ENCODE measurements around the gene AKT1S1.
A peak's percentile ranks its signal among the peaks of the same experiment; 100 is the strongest.
"Not testable (repeated sequence)": the region's sequence is repeated elsewhere in the genome, so short reads cannot be mapped to it uniquely, and the experiment has no call there.

AKT1S1 gene

DNA sequence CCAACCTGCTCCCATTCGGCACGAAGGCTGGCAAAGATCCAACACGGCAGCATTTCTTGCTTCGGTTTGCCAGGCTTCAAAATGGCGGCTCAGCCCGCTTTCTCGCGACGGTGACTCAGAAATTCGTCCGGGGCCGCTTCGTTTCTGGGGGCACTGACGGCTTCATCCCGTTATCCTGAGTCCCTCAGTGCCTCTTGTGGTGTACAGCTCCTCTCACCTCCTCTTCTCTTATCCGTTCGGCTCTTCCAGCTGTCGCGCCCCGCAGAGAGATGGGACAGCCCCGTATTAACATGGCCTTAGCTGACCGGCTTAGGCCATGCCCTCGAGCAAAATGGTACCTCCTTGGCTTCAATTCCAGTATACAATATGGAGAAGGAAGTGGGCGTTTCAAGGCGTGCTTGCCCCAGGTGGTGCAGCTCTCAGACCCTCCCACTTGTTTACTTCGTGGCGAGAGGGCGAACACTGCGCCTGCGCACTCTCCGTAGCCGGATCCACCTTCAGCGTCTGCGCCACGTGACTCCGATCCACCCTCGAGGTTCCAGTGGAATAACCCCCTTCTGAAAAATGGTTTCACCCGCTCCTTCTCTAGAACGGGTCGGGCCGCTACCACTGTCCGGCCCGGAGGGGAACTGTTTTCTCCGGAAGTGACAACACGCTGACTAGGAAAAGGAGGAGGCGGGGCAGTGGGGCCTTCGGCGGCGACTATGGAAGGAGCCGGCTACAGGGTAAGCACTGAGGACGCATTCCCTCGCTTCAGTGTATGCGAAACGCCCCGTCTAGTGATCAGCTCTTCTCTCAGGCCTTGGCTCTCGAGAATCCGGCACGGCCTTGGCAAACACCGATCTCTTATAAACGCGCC is at the start of gene AKT1S1, which contains the start of gene TBC1D17:
TSS of gene AKT1S1 (minus strand) at position 336 of the 859 bp plus-strand sequence. CDS start 4,060 bp downstream, outside the sequence.
TSS of gene TBC1D17 (plus strand) at position 683 of the 859 bp plus-strand sequence. CDS start at position 705, 22 bp downstream.
- DNase-seq = peak; percentile 97 to 100 (median 99)

DNA sequence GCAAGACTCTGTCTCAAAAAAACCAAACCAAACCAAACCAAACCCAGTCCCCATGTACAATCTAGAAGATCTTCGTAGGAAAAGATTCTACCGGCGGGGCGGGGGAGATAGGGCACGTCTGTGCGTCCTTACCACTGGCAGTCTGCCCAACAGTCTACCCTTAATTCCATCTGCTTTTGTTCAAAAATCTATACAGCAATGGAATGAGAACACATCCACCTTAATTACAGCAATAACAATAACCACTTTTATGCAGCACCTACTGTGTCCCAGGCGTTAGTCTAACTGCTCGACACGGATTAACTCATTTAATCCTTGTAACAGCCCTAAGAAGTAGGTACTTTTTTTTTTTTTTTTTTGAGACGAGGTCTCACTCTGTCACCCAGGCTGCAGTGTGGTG is 49.4 kb upstream of the AKT1S1 start:
- no peak for DNase-seq

DNA sequence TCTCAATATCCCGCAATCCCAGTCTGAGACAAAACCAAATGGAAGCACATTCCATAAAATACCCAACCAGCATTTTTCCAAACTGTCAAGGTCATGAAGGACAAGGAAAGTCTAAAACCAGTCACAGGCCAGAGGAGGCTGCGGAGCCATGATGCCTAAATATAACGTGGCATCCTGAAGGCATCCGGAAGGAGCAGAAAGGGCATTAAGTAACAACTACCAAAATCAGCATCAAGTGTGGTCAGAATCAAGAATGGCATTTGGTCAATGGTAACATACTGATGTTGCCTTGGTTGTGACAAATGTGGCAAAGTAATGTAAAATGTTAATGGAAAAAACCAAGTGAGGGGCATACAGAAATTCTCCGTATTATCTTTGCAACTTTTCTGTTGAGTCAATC is 48.3 kb upstream of the AKT1S1 start:
- DNase-seq = no peak

DNA sequence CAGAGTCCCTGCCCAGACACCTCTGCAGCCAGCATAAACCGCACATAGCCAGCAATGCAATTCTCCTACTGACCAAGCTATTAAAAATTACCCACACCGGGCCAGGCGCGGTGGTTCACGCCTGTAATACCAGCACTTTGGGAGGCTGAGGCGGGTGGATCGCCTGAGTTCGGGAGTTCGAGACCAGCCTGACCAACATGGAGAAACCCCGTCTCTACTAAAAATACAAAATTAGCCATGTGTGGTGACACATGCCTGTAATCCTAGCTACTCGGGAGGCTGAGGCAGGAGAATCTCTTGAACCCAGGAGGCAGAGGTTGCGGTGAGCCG is 47.7 kb upstream of the AKT1S1 start:
- DNase-seq = not testable (repeated sequence)

DNA sequence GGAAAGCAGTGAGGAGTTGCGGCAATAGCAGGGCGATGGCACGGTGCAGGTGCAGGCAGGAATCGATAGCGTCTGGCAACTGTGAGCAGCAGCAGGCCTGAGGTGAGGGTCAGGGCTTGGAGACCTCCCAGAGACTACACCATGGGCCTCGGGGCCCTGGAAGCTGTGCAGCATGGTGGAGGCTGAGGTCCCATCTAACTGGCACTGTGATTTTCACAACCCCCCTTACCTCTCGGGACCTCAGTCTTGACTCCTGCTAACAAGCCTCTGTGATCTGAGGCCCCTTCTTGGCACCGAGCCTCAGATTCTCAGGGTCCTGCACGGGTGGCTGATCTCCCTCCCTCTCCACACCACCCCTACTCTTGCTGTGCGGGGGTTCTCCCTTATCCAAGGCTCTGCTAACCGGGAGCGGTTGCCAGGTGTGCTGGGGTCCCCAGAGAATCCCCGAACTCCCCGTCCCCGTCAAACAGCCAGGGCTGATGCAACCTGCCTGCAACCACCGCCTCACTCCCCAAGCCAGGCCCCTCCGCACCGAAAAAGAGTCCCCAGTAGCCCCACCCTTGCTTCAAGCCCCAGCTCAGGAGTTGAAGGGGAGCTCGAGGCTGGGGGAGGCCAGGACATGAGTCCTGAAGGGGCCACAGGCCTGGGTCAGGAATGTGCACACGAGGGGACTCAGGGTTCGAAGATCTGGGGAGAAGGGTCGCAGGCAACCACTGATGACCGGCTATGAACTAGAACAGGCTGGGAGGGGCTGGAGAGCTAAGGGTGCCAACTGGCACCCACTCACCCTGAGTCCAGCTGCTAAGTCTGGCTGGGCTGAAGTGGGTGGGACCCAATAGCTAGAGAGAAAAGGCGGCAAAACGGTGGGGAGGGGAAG is 47.1 kb upstream of the AKT1S1 start:
- DNase-seq = no peak

DNA sequence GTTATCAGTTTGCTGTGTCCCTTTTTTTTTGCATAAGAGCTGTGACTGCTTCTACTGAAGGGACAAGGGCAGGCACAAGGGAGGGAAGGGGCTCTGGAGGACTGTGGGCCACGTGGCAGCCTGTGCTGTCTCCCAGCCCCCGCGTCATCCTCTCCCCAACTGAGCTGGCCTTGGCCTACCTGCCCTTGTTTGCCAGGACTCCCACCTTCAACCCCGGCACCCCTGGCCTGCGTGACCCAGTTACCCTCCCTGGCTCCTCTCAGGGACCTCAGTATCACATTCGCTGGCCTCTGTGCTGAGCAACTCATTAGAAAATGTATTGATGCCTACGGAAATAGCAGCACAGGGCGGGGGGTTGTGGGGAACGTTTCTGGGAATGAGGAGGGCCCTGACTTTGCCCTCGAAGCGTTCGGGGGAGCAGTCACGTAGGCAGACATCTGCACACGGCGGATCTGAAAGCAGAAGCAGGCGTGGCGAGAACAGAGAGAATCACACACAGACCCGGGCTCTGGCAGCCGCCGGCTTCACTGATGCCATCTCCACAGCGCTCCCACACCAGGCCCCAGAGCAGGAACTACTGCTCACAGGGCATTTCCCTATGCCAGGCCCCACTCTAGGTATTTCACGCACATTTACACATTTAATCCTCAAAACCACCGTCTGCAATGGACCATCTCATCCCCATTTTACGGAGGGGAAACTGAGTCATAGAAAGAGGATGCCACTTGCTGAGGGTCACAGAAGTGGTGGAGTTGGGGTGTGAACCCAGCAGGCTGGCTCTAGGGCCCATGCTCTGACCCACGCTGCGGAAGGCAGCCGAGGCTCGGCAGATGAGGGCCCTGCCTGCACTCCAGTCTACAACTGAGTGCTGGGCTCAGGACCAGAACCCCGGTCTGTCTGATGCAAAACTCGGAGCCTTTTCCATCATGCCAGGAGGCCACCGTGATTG is 46.2 kb upstream of the AKT1S1 start:
- peak in 1 of 58 donors; percentile 23 for DNase-seq

DNA sequence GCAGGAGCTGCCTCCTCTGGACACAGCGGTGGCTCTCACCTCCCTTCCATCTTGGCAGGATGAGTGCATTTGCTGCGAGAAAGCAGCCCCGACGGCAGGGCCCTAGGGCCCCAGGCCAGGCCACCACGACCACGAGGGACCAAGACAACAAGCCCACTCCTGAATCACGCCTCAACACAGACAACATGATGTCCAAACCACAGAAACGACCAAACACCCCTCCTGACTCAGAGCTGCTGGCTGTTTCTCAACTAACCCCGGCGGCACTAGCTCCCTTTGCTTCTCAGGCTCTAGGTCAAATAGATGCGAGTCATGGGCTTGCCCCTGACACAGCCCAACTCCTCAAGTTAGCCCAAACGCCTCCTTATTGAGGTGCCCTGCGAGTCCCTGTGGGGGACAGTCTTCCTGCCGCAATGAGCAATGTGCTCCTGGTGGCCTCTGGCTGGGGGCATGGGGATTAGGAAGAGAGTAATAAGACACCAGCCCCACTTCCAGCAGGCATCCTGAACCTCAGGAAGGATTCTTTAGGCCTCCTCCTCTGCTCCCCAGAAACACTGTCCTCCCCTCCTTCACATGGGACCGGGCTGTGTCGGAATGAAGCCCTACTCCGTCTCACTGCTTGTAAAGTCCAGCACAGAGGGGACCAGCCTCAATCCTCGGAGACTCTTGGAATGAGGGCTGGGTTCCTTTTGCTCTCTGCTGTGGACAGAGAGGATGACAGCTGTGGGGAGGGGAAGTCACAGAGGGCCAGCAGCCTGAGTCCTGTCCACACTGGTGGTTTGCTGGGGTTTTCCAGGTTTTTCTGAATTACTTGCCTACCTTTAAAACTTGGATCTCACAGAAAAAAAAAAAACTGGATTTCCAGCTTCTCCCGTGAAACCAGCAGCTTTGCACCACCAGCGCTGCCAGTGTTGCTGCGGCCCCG is 45.0 kb upstream of the AKT1S1 start:
- no peak for DNase-seq

DNA sequence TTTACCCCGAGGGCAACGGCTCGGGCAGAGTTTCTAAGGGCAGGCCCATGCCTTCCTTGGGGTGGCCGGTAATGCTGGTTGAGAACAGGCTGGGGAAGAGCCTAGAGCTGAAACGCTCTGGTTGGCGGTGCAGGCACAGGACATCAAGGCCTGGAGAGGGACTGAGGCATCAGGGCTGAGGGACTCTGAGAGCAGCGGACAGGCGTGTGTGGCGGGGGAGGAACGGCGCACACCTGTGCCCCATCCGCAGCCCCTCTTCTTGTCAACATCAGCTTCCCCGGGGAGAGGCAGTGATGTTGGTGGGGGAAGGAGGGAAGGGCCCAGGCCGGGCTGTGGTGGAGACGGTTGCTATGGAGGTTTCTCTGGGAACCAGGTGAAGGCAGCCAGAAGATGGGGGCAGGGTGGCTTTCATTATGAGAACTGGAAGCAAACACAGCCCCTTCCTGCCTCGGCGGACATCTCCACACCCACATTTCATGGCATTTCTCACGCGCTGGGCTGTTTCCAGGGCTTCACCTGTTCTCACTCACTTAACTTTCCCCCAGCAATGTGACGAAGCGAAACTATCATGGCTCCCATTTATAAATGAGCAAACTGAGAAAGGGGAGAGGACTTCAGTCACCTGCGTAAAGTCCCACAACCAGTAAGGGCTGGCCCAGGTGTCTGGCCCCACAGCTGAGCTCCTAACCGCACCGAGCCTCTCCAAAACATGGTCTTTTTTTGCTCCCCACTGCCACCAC is 43.6 kb upstream of the AKT1S1 start:
- no peak for DNase-seq

DNA sequence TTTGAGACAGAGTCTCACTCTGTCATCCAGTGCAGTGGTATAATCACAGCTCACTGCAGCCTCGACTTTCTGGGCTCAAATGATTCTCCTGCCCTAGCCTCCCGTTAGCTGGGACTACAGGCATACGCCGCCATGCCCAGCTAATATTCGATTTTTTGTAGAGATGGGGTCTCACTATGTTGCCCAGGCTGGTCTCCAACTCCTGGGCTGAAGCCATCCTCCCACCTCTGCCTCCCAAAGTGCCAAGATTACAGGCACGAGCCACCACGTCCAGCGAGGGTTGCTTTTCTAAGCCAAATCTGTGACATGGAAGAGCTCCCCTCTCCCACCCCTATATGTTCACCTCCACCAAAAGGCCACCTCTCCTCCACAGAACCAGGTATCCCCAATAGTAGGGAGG is 40.9 kb upstream of the AKT1S1 start:
- no peak for DNase-seq

DNA sequence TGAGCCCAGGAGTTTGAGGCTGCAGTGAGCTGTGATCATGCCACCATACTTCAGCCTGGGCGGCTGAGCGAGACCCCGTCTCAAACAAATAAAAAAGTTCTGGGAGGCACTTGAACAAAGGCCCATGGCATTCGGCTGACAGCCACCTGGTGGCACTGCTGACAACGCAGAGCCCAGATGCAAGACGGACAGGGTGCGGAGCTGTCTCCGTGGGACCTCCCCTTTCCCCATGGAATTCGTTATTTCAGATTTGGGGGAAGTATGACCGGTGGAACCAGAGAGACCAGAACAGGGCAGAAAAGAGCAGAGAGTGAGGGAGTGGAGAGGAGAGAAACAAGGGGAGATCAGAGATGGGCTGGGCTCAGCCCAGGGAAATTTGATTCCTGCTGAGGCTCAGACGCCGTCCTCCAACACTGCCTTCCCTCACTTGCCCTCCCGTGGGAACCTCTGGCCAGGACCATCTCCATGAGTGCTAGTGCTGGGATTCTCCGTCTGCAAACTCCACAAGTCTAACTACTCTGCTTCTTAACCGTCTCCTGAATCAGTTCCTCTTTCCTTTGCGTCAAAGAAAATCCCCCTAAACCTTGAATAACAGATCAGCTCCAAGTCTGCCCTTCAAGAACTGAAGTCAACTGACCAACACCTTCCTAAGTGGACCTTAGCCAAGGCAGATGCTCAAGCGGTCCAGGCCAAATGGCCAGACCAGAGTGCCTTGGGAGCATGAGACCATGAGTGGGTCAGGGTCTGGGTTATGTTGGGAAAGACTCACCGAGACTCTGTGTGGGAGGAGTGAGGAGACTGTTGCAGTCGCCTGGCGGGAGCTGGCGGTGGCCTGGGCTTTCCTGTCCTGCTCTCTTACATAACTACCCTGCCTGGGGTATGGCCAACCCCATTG is 39.9 kb upstream of the AKT1S1 start:
- DNase-seq = peak in 4 of 58 donors; percentile 2 to 35 (median 11)

DNA sequence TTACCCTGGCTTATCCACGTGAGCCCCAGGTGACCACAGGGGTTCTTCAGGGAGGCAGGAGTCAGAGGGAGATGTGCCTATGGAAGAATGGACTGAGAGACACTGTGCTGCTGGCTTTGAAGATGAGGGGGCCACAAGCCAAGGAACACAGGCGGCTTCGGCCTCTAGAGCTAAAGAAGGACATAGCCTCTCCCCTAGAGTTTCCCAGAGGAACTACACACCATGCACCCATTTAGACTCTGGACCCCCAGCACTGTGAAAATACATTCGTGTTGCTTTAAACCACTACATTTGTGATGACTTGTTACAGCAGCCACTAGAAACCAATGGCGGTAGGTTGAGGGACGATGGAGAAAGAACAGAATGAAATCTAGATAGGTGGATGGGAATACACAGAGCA is 38.1 kb upstream of the AKT1S1 start:
- no peak for DNase-seq

DNA sequence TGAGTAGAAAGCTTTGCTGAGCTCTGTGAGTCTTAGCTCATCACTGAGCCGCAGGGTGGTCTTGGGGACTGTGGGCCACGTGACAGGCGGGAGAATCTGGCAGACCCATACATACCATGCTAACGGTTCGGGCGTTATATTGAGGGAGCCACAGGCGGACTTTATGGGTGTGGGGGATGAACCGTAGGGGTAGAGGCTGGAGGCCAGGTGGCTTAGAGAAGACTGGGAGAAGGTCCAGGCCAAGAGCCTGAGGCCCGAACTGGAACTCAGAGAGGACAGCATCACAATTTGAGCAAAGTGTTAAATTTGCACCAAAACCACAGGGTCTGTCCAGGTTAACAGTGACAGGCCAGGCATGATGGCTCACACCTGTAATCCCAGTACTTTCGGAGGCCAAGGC is 36.6 kb upstream of the AKT1S1 start:
- DNase-seq = no peak

DNA sequence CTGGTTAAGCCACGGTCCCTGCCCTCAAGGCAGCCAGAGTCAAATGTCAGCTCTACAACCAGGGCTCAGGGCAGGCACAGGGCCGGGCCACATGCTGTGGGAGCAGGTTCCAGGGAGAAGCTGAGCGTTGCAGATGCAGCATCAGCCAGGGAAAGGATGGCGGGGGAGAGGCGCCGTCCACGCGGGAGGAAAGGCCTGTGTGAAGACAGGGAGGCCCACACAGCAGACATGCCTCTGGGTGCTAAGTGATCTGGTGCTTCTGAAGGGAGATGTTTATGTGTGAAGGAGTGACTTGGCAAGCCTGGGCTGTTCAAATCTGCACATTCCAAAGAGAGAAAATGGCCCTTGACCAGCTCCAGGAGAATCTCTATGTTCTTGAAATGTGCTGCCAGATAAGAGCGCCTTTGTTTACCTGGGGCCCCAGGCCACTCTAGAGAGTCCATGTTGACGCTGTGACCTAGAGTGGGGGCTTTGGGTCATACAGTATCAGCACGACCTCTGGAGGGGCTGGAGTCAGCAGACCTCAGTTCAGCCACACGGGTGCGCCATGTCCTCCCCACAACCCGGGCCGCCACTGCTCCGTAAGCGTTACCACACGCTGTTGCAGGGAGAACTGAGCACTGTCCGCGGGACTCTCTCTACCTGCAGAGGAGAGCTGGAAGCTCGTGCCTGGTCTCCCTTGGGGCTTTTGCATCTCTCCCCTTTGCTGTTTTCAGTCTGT is 36.0 kb upstream of the AKT1S1 start:
- peak in 36 of 58 donors; percentile 6 to 83 (median 35) for DNase-seq

DNA sequence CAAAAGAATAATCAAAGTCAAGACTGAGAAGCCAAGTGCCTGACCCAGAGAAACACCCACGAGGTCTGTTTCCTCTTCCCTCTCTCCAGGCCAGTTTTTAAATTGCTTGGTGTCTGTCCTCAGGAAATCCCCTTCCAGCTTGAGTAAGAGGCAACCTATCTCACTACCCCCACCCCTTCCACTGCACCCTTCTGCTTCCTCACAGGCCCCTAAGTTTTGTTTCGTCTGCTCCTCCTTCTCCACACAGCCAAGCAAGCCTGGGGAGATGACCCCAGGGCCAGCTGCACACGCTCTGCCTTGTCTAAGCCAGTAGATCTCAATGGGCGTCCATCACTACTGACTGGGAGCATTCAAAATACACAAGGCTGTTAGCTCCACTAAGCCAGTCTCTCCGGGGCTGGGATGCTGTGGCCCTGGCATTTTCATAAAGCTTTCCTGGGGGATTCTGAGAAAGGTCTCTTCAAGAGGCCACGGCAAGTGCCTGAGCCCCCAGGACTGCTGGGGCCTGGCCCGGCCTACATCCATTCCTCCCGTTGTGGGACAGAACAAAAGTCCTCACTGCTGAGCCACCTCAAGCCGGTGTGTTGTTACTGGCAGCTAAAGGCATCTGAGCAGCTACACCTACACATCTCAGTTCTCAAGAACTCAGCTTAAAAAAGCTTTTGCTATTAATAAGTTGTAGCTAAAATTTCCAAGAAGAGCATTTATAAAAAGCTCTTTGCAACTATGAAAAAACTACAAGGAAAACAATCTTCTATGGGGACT is 34.4 kb upstream of the AKT1S1 start:
- peak in 11 of 58 donors; percentile 7 to 38 (median 18) for DNase-seq

DNA sequence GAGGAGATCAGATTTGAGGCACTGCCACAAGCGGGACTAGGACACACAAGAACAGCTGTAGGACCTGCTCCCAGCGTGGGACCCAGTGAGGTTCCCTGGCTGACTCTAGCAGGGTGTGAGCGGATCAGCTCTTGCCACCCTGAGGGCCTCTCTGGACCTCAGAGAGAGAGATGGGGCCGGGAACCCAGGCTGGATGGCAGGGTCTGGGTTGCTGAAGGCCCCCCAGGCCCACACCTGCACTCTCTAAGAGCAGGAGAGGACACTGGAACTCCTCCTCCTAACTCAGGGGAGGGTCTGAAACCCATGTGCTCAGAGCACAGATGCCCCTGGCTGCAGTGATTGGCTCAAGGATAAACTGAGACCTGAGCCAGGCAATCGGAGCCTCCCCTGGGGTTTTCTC is 33.0 kb upstream of the AKT1S1 start:
- no peak for DNase-seq

Measured in anterior cingulate cortex (tissue), 58 donors.